ENCODE results near the gene STK24.
"Not testable (repeated sequence)": the region's sequence is repeated elsewhere in the genome, so short reads cannot be mapped to it uniquely, and the experiment has no call there.

STK24 gene

GRCh38 chr13:98576963-98577835 lies at the start of gene STK24:
Gene STK24 (minus strand): TSS chr13:98577107. CDS start chr13:98576786, 321 bp downstream.
- peak; percentile 63 for DNase-seq

GRCh38 chr13:98626298-98626935 lies 49.5 kb upstream of the STK24 start:
- DNase-seq: no peak

DNA sequence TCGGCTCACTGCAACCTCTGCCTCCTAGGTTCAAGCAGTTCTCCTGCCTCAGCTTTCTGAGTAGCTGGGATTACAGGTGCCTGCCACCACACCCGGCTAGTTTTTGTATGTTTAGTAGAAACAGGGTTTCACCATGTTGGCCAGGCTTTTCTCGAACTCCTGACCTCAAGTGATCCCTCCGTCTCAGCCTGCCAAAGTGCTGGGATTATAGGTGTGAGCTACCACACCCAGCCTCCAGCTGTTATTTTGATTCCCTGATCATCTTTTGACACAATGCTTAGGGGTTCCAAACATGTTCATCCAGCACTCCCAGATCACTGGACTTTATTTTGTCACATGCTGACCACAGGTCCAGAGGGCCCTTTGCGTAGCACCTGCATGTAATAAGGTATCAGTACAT lies 47.7 kb upstream of the STK24 start:
- DNase-seq: not testable (repeated sequence)

DNA sequence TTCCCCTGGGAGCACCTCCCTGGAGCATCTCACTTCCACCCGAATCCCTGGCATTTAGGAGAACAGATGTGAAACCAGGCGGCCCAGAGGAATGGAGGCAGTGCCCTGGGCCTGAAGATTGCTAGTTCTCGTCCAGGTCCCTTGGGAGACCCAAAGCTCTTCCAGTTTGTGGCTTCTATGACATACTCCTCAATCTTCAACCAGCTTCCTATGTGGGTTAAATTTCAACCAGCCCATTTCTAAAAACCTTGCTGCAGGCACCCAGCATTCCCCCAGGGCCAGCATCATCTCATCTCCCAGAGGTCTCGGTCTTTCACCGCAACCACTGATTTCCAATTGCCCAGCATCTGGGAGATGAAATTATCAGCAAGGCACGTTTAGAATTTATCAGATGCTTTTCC lies 46.0 kb upstream of the STK24 start:
- DNase-seq: no peak

- no peak for DNase-seq
Measured at GRCh38 chr13:98619556-98619955, 42.6 kb upstream of the STK24 start.

DNA sequence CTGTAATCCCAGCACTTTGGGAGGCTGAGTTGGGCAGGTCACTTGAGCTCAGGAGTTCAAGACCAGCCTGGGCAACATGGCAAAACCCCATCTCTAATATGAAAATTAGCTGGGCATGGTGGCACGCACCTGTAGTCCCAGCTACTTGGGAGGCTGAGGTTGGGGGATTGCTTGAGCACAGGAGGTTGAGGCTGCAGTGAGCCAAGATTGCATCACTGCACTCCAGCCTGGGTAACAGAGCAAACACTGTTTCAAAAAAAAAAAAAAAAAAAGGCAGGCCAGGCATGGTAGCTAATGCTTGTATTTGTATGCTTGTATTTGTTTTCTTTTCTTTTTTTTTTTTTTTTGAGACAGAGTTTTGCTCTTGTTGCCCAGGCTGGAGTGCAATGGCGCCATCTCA lies 38.7 kb upstream of the STK24 start:
- not testable (repeated sequence) for DNase-seq

GRCh38 chr13:98613591-98613990 lies 36.7 kb upstream of the STK24 start:
- DNase-seq: no peak

- no peak for DNase-seq
Measured at GRCh38 chr13:98609756-98610155, 32.8 kb upstream of the STK24 start.

DNA sequence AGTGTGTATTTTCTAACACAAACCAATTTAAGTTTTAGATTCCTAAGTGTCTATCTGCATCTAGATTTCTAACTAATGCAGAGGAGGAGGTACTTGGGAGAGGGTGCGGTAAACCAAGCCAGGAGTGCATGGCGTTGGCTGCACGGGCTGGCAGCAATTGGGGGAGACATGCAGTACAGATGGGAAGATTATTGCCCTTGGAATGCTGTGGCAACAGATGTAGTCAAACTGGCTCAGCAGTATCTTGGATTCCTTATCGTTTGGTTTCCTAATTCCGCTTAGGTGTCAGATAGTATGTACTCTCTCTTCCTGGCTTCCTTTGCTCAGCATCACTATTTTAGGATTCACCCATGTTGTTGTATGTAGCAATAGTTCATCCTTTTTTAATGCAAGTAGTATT lies 29.4 kb upstream of the STK24 start:
- no peak for DNase-seq

DNA sequence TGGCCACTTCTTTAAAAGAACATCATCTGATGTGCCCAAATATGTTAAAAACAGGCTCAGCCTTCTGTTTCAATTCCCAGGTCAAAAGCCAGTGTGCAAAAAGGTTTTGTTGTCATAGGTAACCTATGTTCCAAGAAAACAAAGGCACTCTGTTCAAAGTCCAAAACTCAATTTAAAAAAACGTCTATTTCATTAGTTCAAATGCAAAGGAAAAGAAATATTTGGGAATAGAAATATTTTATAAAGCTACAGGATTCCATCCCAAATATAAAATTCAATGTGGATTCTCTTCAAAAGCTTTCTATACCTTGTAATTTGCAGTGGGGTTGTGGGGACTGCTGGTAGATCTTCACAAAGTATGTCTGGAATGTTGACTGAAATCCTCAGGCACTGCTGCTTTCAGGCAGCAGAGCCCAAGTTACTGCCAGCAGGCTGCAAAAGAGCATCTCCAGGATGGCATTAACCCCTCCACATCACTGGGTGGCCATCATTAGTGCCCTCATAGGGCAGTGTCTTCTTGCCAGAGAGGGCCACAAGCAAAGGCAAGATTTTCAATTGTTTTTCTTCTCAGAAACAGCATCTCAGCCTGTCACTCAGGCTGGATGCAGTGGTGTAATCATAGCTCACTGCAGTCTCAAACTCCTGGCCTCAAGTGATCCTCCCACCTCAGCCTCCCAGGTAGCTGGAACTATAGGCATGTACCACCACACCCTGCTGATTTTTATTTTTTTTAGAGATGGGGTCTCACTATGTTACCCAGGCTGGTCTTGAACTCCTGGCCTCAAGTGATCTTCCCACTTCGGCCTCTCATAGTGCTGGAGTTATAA lies 22.8 kb upstream of the STK24 start:
- no peak for DNase-seq

DNA sequence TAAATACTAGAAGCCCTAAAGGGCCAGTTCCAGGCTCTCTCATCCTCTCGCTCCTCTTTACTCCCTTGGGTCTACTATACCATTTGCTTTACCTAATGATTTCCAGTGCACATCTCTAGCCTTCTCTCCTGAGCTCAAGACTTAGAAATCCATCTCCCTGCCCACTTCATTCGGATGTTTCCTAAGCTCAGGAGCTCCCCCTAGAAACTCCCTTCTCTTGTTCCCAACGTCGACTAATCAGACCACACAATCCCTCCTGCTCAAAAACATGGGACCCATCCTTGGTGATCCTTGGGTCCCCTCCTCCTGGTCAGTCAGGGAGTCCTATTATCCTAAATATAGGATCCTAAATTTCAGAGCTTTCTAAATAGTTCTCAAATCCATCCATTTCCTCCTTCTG lies 21.1 kb upstream of the STK24 start:
- DNase-seq: no peak

- DNase-seq: no peak
Measured at GRCh38 chr13:98595134-98595533, 18.2 kb upstream of the STK24 start.

GRCh38 chr13:98592362-98592732 lies 15.4 kb upstream of the STK24 start:
- DNase-seq: no peak

DNA sequence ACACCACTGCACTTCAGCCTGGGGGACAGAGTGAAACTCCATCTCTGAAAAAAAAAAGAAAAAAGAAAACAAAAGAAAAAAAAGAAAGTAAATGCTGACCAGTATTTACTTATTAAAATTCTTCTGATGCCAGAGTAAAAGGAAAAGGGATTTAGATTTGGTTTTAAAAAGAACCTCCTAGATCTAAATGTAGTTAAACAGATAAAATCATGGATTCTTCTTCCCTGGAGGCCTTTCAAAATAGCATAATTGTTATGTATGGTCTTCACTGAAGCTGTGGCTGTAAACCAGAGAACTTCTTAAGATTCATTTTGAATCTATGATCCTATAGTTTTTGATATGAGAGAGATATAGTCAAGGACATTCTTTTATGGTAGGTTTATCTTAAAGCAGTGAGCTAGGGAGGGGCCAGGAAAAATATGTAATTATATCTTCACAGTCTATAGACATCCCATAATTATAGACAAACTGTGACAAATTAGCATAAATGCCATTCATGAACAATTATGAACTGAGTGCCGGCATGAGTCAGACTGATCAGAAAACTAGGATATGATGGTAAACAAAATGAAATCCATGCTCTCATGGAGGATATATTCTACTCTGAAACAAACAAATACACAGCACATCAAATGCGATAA lies 14.9 kb upstream of the STK24 start:
- no peak for DNase-seq

- DNase-seq: not testable (repeated sequence)
Measured at GRCh38 chr13:98590471-98590870, 13.6 kb upstream of the STK24 start.

DNA sequence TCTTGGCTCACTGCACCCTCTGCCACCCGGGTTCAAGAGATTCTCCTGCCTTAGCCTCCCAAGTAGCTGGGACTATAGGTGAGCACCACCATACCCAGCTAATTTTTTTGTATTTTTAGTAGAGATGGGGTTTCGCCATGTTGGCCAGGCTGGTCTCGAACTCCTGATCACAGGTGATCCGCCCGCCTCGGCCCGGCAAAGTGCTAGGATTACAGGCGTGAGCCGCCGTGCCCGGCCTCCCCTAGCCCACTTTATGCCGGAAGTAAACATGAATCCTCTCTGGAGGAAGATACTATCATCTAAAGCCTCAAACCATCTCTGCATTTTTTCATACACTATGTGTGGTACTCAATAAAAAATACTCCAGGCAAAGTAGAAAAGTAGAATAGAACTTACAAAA lies 12.6 kb upstream of the STK24 start:
- not testable (repeated sequence) for DNase-seq

DNA sequence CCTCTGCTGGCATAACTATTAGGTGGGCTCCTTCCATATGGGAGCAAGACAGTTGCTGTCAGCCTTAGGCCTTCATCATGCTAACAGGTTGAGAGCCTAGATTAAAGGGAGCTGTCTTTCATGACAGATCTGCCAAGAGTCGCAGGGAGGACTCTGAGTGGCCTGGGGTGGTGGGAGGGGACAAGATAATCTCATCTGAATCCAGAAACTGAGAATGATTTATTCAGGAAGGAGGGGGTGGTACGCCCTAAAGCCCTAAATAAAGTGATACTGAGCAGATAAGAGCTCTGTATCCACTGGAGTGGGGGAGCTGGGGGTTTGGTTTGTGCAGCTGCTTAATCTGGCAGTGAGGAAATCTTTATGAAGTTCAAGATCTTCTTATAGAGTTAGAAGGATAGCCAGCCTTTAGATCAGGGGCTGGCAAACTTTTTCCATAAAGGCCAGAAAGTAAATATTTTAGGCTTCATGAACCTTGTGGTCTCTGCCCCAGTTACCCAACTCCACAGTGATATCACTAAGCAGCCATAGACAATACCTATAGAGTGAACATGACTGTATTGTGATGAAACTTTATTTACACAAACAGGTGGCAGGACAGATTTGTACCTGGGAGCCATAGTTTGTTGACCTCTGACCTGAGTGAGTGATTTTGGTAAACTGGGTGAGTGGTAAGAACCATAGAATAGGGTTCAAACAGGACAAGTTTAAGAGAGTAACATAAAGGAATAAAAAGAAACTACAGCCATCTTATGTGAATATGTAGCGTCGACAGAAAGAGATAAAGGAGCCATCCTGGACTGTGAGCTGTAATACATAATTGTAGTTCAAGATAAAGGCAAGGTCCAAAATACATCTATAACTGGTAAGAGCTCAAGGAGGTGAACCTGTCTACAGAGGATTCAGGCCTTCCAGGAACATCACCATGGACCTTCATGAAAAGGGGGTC lies 9.8 kb upstream of the STK24 start:
- no peak for DNase-seq

- DNase-seq: no peak
Measured at GRCh38 chr13:98585946-98586345, 9.0 kb upstream of the STK24 start.

GRCh38 chr13:98585398-98585754 lies 8.5 kb upstream of the STK24 start:
- no peak for DNase-seq

- no peak for DNase-seq
Measured at GRCh38 chr13:98584668-98585397, 7.9 kb upstream of the STK24 start.

- no peak for DNase-seq
Measured at GRCh38 chr13:98582947-98583346, 6.0 kb upstream of the STK24 start.

Data from NCI-H226 (cell line).